ENCODE results near the gene PITX3. TPM values are rescaled to one million over a fixed set of nuclear protein-coding genes. Genes with fewer than 3 reads are reported as not detected.

The PITX3 gene
- total and polyA plus RNA-seq, 9 donors, result not detected

DNA sequence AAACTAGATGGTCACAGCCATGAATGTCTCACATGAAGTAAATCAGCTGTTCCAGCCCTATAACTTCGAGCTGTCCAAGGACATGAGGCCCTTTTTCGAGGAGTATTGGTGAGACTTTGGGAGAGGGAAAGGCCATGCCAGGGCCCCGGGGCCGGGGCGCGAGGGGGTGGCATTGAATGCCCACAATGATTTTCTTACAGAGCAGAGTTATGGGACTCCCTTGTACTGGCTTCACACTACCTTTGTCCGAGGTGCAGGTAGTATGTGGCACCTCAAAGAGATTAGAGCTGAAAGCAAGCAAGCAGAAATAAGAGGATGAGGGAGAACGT lies 14.8 kb downstream of the PITX3 start:
- no peak for DNase-seq
- intact Hi-C loops (cut with DNase I), result no loop called here
- TF ChIP-seq, protein P1, sequence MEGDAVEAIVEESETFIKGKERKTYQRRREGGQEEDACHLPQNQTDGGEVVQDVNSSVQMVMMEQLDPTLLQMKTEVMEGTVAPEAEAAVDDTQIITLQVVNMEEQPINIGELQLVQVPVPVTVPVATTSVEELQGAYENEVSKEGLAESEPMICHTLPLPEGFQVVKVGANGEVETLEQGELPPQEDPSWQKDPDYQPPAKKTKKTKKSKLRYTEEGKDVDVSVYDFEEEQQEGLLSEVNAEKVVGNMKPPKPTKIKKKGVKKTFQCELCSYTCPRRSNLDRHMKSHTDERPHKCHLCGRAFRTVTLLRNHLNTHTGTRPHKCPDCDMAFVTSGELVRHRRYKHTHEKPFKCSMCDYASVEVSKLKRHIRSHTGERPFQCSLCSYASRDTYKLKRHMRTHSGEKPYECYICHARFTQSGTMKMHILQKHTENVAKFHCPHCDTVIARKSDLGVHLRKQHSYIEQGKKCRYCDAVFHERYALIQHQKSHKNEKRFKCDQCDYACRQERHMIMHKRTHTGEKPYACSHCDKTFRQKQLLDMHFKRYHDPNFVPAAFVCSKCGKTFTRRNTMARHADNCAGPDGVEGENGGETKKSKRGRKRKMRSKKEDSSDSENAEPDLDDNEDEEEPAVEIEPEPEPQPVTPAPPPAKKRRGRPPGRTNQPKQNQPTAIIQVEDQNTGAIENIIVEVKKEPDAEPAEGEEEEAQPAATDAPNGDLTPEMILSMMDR (IDR thresholded peaks at IDR 0.05), result no peak
- no peak for TF ChIP-seq EP300 (IDR thresholded peaks at IDR 0.05)
- TF ChIP-seq POLR2A (IDR thresholded peaks at IDR 0.05), result no peak
- WGBS, 3 donors, result 34 to 55% (median 42%) methylated on average over 8 of the region's 8 CpGs
- Histone ChIP-seq H3K9me3 (no peaks in the 10 kb centered on the region), H3K27ac (no peak overlapping the region), H3K36me3 (no peaks in the 10 kb centered on the region), H3K4me3 (no peak overlapping the region), H3K4me1 (ENCODE audit: insufficient read depth) (peaks cover 18% of the 10 kb centered on the region), H3K27me3 (no peaks in the 10 kb centered on the region)

DNA sequence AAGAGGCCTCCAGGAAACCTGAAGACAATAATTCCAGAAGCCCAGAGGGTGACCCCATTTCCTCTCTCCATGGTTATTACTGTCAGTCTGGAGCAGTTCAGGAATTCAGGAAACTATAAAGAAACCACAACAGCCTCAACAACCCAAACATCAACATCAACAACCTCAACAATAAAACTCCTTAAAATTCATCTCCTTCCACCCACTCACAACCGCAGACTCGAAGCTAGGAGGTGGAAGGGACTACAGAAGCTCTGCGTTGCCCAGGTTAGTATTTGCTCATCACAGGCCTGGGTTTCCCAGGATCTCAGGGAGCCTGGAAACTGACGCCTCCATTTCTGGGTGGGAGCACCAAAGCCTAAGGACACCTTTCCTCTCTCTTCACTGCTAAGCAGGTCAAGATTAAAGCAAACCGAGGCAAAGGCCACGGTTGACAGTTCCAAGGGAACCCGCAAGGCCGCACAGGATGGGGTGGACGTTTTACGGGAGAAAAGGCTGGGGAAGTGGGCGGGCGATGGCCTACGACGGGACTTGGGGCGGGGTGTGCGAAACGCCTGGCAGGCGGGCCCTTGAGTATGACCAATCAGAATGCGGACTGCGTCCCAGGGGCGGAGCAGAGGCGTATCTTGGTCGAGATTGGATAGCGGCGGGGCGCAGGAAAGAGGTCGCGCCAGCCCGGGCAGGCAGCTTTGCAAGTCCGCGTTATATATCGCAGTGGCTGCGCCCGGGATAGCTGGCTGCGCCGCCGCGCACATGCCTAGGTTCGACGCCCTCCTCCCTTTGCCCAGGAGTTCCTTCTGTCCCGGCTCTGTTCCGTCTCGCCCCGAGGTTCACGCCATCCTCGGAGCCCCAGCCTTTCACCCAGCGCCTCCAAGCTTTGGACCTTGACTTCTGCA lies 15.4 kb downstream of the PITX3 start, which contains the start of gene ELOVL3:
Gene ELOVL3 (plus strand): TSS at position 654 of the 896 bp plus-strand sequence. CDS start 250 bp downstream, outside the sequence.
- intact Hi-C loops (cut with DNase I), result no loop called here
- H3K27ac ChIP-seq, result peak within 1 kb of the TSS in 1 of 2 donors; percentile 46
- no peaks in the 10 kb centered on the region for H3K9me3 ChIP-seq
- H3K36me3 ChIP-seq, result no peaks in the 10 kb centered on the region
- peak; percentile 88 to 94 (median 90) for DNase-seq
- TF ChIP-seq EP300 (IDR thresholded peaks at IDR 0.05) (no peak), POLR2A (IDR thresholded peaks at IDR 0.05) (no peak)
- TF ChIP-seq, protein P1 (IDR thresholded peaks at IDR 0.05), result no peak
- WGBS, 3 donors, result 2 to 4% (median 2%) methylated on average over 30 to 47 of the region's 47 CpGs
- H3K27me3 ChIP-seq, result no peaks in the 10 kb centered on the region
- H3K4me1 ChIP-seq (ENCODE audit: insufficient read depth), result peaks cover 14% of the 10 kb centered on the region
- peak within 1 kb of the TSS; percentile 26 for H3K4me3 ChIP-seq

DNA sequence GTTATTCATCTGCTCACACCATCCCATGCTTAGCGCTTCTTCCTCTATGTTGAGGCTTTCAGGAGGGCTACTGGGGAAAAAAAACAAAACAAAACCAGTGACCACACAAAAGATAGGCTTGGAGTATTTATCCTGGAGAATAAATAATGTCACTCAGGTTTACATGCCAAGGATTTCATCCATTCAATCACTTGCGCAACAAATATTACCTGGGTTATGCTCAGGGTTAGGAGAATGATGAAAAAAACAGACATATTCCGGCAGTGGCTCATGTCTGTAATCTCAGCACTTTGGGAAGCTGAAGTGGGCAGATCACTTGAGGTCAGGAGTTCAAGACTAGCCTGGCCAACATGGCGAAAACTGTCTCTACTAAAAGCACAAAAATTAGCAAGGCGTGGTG lies 18.5 kb downstream of the PITX3 start:
- intact Hi-C loops (cut with DNase I), result no loop called here
- DNase-seq, result no peak
- H3K36me3 ChIP-seq, result no peaks in the 10 kb centered on the region
- peaks cover 7% of the 10 kb centered on the region for H3K4me1 ChIP-seq (ENCODE audit: insufficient read depth)
- H3K4me3 ChIP-seq, result no peak overlapping the region
- 81 to 89% (median 85%) methylated on average over 5 of the region's 5 CpGs for WGBS, 3 donors
- no peaks in the 10 kb centered on the region for H3K27me3 ChIP-seq
- no peaks in the 10 kb centered on the region for H3K9me3 ChIP-seq
- TF ChIP-seq, protein P1 (IDR thresholded peaks at IDR 0.05), result no peak
- H3K27ac ChIP-seq, result no peak overlapping the region

DNA sequence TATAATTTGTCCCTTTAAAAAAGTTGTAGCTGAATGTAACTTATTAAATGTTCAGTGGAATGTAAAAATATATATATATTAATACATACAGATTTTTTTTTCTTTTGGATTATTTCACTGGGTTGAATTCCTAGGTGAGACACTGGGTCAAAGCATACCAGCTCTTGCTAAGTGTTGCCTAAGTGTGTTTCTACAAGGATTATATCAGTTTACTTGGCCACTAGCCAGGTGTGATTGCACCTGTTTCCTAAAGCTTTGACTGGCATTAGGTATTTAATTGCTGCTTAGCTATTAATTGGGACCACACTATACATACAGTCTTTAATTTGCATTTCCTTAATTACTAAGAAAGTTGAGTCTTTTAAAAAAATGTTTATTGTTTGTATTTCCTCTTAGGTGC lies 20.7 kb downstream of the PITX3 start:
- TF ChIP-seq EP300 (IDR thresholded peaks at IDR 0.05) (no peak), POLR2A (IDR thresholded peaks at IDR 0.05) (no peak)
- TF ChIP-seq, protein P1 (IDR thresholded peaks at IDR 0.05), result no peak
- intact Hi-C loops (cut with DNase I), result no loop called here
- Histone ChIP-seq H3K27ac (no peak overlapping the region), H3K4me3 (no peak overlapping the region), H3K27me3 (no peaks in the 10 kb centered on the region), H3K9me3 (no peaks in the 10 kb centered on the region), H3K4me1 (ENCODE audit: insufficient read depth) (no peaks in the 10 kb centered on the region), H3K36me3 (no peaks in the 10 kb centered on the region)
- no peak for DNase-seq

Measured in ovary (tissue), 9 donors.